MM.1S (cell line): Measurements from ENCODE around the gene EIF6.

ENCODE experiments used
- DNase-seq: peaks from one replicate; pipeline ENCODE4 v3.0.0-alpha.2; 2015
- H2AFZ ChIP-seq: fragments of 300-600 bp; sonication (generic); 2 replicates; pipeline ENCODE4 v1.6.0; 2016; ENCODE audit warnings: antibody characterized with exemption, low read length
- H3F3A ChIP-seq: fragments of 300-600 bp; sonication (generic); 2 replicates; pipeline ENCODE4 v1.6.1; 2016; ENCODE audit warnings: mild to moderate bottlenecking, antibody characterized with exemption, low read length, moderate library complexity, mixed read lengths; ENCODE audit not compliant: insufficient read depth
- H3K27ac ChIP-seq: fragments of 300-600 bp; sonication (generic); 2 replicates; pipeline ENCODE4 v1.5.1; 2016; ENCODE audit warnings: mild to moderate bottlenecking, low read length
- H3K27me3 ChIP-seq: fragments of 300-600 bp; sonication (generic); replicated peaks from 2 replicates; pipeline ENCODE4 v1.6.0; 2016; ENCODE audit warnings: low read length; ENCODE audit not compliant: insufficient read depth
- H3K36me3 ChIP-seq: fragments of 300-600 bp; sonication (generic); replicated peaks from 2 replicates; pipeline ENCODE4 v1.6.1; 2016; ENCODE audit warnings: mild to moderate bottlenecking, low read length, mixed read lengths; ENCODE audit not compliant: insufficient read depth
- H3K4me1 ChIP-seq: fragments of 300-600 bp; sonication (generic); 2 replicates; pipeline ENCODE4 v1.6.1; 2016; ENCODE audit warnings: low read length, mixed read lengths
- H3K4me2 ChIP-seq: fragments of 300-600 bp; sonication (generic); 2 replicates; pipeline ENCODE4 v1.6.0; 2016; ENCODE audit warnings: low read depth, low read length
- H3K4me3 ChIP-seq: fragments of 300-600 bp; sonication (generic); 2 replicates; pipeline ENCODE4 v1.5.1; 2016; ENCODE audit warnings: low read length, mixed read lengths
- H3K79me2 ChIP-seq: fragments of 300-600 bp; sonication (generic); 2 replicates; pipeline ENCODE4 v1.6.1; 2016; ENCODE audit warnings: mixed run types, low read length, mixed read lengths
- H3K9ac ChIP-seq: fragments of 300-600 bp; sonication (generic); 2 replicates; pipeline ENCODE4 v1.6.1; 2016; ENCODE audit warnings: low read length, mixed read lengths
- H3K9me2 ChIP-seq: fragments of 300-600 bp; sonication (generic); replicated peaks from 2 replicates; pipeline ENCODE4 v1.6.1; 2016; ENCODE audit warnings: mild to moderate bottlenecking, low read length, mixed read lengths; ENCODE audit not compliant: insufficient read depth
- H3K9me3 ChIP-seq: fragments of 300-600 bp; sonication (generic); replicated peaks from 2 replicates; pipeline ENCODE4 v1.6.1; 2016; ENCODE audit warnings: mild to moderate bottlenecking, low read length, mixed read lengths; ENCODE audit not compliant: insufficient read depth
- H4K20me1 ChIP-seq: fragments of 300-600 bp; sonication (generic); 2 replicates; pipeline ENCODE4 v1.6.1; 2016; ENCODE audit warnings: mild to moderate bottlenecking, low read length, moderate library complexity, mixed read lengths; ENCODE audit not compliant: insufficient read depth
- EZH2 ChIP-seq: fragments of 300-600 bp; sonication (generic); optimal IDR thresholded peaks from 2 replicates; pipeline ENCODE3; 2017; ENCODE audit warnings: low read depth, mild to moderate bottlenecking, antibody characterized with exemption, low read length, mixed read lengths
- EZH2phosphoT487 ChIP-seq: fragments of 300-600 bp; sonication (generic); IDR thresholded peaks from 2 replicates; pipeline ENCODE4 v1.6.1; 2018; ENCODE audit warnings: antibody characterized with exemption, low read length
- TF ChIP-seq, protein P1 (sequence below): fragments of 300-600 bp; sonication (generic); IDR thresholded peaks from 2 replicates; pipeline ENCODE4 v1.5.1; 2016; ENCODE audit warnings: antibody characterized with exemption, low read length, mixed read lengths

Gene EIF6

DNA sequence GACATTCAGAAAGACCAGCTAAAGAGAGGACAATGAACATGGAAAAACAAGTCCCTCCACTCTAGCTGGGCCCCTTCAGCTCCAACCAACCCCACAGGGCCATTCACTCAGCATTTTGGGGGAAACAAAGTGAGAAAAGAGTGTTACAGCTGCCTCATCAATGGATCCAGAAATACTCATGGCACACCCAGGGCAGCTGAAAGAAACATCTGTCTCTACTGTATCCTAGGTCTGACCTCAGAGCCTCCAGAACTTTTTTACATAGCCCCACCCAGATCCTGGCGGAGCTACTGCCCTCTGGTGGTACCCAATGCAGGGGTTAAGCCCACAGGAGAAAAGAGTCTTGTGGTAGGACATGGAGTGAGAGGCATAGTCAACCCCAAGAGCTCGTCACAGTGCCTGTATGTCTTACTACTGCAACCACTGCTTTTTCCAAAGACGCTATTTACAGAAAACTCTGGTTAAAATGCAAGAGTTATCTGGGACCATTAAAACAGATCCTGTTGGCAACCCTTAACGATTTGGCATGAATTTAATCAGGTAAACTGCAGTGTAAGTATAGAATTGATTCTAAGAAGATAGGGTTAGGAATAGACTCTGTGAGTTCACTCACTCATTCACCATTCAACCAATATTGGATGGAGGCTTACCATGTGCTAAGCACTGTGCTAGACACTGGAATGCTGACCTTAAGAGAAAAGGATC is 45.0 kb upstream of the EIF6 start:
- Histone ChIP-seq H3K27ac (no peak overlapping the region), H4K20me1 (no peaks in the 10 kb centered on the region), H3K9me2 (no peaks in the 10 kb centered on the region), H3K4me2 (no peak overlapping the region), H3K27me3 (no peaks in the 10 kb centered on the region), H3K9ac (no peak overlapping the region), H3K79me2 (no peaks in the 10 kb centered on the region), H3F3A (no peaks in the 10 kb centered on the region), H3K4me3 (no peak overlapping the region), H3K36me3 (no peaks in the 10 kb centered on the region), H3K4me1 (no peaks in the 10 kb centered on the region), H3K9me3 (no peaks in the 10 kb centered on the region), H2AFZ (no peak overlapping the region)
- peak; percentile 50 for DNase-seq
- TF ChIP-seq, protein P1, sequence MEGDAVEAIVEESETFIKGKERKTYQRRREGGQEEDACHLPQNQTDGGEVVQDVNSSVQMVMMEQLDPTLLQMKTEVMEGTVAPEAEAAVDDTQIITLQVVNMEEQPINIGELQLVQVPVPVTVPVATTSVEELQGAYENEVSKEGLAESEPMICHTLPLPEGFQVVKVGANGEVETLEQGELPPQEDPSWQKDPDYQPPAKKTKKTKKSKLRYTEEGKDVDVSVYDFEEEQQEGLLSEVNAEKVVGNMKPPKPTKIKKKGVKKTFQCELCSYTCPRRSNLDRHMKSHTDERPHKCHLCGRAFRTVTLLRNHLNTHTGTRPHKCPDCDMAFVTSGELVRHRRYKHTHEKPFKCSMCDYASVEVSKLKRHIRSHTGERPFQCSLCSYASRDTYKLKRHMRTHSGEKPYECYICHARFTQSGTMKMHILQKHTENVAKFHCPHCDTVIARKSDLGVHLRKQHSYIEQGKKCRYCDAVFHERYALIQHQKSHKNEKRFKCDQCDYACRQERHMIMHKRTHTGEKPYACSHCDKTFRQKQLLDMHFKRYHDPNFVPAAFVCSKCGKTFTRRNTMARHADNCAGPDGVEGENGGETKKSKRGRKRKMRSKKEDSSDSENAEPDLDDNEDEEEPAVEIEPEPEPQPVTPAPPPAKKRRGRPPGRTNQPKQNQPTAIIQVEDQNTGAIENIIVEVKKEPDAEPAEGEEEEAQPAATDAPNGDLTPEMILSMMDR, result peak; percentile 77
- TF ChIP-seq EZH2phosphoT487, result no peak

DNA sequence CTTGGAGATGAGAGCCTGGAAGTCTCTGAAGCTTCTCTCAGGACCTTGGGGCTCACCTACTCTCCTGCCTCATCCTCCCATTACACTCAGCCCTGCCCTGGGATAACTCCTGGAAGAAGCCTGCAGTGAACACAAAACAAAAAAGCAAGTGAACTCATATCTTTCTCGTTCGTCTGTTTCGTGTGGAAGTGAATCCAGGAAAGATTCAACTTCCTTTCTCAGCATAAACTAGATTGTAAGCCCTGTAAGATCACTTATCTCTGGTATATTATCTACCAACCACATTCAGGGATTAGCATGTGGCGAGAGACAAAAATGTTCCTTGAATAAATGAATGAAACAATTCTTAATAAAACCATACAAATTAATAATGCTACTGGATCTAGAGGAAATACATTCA is 44.1 kb upstream of the EIF6 start:
- Histone ChIP-seq H3K36me3 (no peaks in the 10 kb centered on the region), H3K27ac (no peak overlapping the region), H3K4me3 (no peak overlapping the region), H3K9me3 (no peaks in the 10 kb centered on the region), H3K4me2 (no peak overlapping the region), H3K9me2 (no peaks in the 10 kb centered on the region), H3K9ac (no peak overlapping the region), H2AFZ (no peak overlapping the region), H3K27me3 (no peaks in the 10 kb centered on the region), H4K20me1 (no peaks in the 10 kb centered on the region), H3F3A (no peaks in the 10 kb centered on the region), H3K79me2 (no peaks in the 10 kb centered on the region), H3K4me1 (no peaks in the 10 kb centered on the region)
- no peak for TF ChIP-seq EZH2phosphoT487
- TF ChIP-seq EZH2, result no peak
- no peak for DNase-seq

DNA sequence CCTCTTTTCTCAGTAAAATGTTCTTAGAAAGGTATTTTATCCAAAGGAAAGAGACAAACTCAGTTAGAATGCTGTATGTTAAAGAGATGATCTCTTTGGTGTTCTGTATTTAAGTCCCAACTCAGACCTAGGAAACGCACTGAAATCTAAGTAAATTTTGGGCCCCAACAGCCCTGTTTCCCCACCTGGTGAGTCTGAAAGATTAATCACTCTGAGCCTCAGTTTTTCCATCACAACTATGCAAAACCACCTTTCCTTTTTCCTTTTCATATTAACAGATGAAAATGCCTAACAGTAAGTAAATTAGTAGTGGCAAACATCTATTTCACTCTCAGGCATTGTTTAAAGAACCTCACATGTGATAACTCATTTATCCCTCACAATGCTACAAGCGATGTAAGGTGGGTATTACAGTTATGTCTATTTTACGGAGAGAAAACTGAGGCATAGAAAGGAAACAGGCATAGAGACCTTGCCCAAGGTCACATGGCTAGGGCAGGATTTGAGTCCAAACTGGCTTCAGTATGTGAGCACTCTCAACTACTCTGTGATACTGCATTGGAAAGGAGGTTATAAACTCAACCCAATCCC is 43.6 kb upstream of the EIF6 start:
- no peaks in the 10 kb centered on the region for H3K9me3 ChIP-seq
- no peak for DNase-seq
- no peak overlapping the region for H2AFZ ChIP-seq
- H3K79me2 ChIP-seq, result no peaks in the 10 kb centered on the region
- no peak overlapping the region for H3K4me3 ChIP-seq
- H3K4me1 ChIP-seq, result no peaks in the 10 kb centered on the region
- no peaks in the 10 kb centered on the region for H3F3A ChIP-seq
- H3K9ac ChIP-seq, result no peak overlapping the region
- no peak overlapping the region for H3K4me2 ChIP-seq
- TF ChIP-seq EZH2, result no peak
- TF ChIP-seq, protein P1, result no peak
- TF ChIP-seq EZH2phosphoT487, result no peak
- H3K27ac ChIP-seq, result no peak overlapping the region
- no peaks in the 10 kb centered on the region for H3K9me2 ChIP-seq
- H3K36me3 ChIP-seq, result no peaks in the 10 kb centered on the region
- no peaks in the 10 kb centered on the region for H4K20me1 ChIP-seq
- no peaks in the 10 kb centered on the region for H3K27me3 ChIP-seq
